Measurements from ENCODE around the gene TBC1D14.
A peak's percentile ranks its signal among the peaks of the same experiment; 100 is the strongest.

The TBC1D14 gene

DNA sequence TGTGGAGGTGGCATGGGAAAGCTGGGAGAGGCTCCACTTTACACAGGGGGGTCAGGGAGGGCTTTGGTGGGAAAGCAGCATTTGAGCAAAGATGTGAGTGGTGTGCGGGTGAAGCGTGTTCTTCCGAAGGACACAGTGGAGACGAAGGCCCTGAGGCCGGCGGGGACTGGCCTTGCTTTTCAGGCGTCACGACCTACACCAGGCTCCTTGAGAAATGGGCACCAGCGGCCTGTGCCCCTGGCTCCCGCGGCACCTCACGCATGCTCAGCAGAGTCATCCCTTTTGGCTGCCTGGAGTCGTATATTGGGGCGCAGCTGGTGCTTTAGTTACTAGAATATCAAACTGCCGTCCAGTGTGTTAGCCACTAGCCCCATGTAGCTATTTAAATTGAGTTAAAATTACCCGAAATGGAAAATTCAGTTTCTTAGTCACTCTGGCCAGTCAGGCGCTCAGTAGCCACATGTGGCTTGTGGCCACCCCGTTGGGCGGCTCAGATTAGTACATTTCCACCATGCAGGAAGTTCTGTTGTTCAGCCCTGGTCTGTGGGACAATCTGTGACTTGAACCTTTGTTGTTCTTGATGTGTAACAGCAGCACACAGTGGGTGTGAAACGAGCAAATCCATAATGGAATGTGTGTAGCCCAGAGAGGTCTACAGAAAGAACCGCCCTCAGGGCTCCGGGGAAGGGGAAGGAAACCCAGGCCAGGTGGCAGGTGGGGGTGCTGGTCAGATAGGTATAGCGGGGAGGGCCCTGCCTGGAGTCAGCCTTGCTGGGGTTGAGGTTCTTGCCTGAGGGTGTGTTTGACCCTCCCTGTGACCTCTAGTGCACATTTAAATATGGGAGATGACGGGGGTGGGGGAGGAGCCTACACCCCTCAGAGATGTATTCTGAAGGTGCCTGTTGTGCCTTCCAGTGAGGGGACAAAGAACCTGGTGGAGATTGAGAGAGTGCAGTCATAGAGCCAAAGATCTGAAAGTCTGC lies 30.4 kb downstream of the TBC1D14 start:
- no peak for DNase-seq
- in situ Hi-C loops (cut with HindIII; ENCODE audit: low pct_ligation_motif_present, low pct_unique_long_range_greater_than_20kb, low sequenced_read_pairs), result no loop called here

DNA sequence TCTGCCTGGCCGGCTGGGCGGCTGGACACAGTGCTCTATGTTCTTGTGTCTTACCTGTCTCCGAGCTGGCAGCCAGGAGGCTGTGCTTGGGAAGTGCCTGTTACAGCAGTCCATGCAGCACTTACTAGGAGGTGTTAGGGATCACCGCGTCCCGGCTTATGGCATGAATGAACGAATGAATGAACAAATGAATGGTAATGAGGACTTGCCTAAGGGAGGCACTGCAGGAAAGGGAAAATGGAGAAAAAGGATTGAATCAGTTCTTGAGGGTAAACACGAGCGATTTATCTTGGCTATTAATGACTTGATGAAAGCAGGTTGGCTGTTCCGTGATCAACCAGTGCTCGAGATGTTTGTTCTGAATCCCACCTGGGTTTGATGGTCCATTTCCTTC lies 31.1 kb downstream of the TBC1D14 start:
- in situ Hi-C loops (cut with HindIII; ENCODE audit: low pct_ligation_motif_present, low pct_unique_long_range_greater_than_20kb, low sequenced_read_pairs), result no loop called here
- no peak for DNase-seq

DNA sequence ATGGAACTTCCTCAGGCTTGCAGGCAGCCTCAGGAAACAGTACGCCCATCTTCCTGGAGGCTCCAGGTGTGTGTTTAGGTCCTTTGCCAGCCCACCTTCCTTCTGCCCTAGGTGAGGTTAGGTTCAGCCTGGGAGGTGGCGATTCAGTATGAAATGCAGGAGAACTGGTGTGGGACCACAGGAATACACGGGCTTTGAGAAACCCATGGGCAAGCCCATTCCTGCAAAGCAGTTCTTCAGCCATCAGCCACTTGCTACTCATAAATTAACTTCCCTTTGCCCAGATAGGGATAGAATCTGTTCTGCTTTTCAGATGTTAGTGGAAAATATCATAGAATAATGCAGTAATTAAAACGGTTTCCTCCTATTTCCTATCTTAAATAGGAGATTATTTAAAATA lies 32.2 kb downstream of the TBC1D14 start:
- in situ Hi-C loops (cut with HindIII; ENCODE audit: low pct_ligation_motif_present, low pct_unique_long_range_greater_than_20kb, low sequenced_read_pairs), result no loop called here
- no peak for DNase-seq

DNA sequence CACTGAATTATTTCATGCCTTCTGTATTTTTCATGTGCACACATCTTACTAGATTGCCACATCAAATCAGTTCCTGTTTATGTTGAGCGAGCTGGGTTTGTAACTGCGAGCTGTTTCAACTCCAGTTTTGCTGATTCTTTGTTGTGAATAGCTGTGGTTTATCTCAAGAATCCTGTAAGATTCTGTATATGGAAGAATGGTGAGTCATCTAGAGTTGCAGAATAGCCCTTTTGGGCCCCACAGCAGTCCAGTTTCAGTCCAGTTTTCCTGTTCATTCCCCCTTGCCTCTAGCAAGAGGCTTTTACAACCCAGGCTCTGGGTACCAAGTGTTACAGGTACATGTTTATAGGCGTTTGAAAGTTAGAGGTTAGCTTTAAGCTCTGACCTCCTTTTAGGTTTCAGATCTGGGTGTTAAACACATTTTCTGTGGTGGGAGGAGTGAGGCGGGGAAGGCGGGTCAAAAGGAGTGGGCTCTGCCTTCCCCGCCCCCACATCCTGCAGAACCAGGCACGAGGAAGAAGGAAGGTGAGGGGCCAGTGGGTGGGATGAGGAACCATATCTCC lies 32.7 kb downstream of the TBC1D14 start:
- DNase-seq, result peak; percentile 91
- in situ Hi-C loops (cut with HindIII; ENCODE audit: low pct_ligation_motif_present, low pct_unique_long_range_greater_than_20kb, low sequenced_read_pairs), result no loop called here

DNA sequence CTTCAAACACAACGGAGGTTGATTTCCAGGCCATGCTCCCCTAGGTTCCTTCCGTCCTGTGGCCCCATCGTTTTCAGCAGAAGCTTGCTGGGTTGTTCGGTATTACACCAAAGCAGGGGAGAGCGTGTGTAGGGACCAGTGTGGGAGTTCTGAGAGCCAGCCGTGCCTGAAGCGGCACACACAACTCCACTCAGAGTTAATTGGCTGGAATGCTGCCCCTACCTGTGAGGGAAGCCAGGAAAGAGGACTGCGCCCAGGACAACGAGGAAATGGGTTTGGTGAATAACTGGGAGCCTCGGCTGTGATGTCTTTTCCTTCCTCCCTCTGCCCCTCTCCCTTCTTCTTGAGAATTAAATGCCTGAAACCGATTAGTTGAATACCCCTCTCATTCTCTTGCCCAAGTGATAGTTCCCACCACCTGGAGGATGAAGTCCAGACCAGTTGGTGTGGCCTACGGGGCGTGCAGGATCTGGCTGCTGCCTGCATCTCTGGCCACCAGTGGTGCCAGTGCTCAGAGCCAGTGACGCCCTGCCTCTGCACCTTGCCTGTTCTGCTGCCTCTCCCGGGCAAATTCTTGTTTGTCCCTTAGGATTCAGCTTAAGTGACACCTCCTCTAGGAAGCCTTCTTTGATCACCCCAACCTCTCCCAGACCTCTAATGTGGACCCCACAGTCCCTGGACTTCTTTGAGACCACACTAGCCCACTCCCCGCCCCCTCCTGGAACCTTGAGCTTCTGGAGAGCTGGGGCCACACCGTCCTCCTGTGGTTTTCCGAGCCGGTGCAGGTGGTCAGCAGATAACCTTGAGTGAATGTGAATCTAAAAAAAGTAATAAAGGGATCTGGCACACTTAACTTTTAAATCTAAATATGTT lies 33.6 kb downstream of the TBC1D14 start:
- in situ Hi-C loops (cut with HindIII; ENCODE audit: low pct_ligation_motif_present, low pct_unique_long_range_greater_than_20kb, low sequenced_read_pairs), result no loop called here
- no peak for DNase-seq

DNA sequence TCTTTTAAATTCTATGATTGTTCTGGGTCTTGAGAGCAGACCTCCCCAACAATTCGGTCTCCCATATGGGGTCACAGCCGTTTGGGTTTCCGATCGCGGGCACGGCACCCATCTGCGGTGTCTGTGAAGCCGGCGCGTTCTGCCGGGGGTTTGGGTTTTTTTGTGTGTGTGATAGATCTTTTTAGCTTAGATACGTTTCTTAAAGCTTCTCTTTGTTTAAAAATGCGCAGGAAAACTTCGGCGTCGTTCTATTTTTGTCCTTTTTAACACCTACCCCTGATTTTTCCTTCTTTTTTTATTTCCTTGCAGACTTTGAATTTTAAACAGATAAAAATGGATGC lies 34.2 kb downstream of the TBC1D14 start:
- DNase-seq, result no peak
- in situ Hi-C loops (cut with HindIII; ENCODE audit: low pct_ligation_motif_present, low pct_unique_long_range_greater_than_20kb, low sequenced_read_pairs), result no loop called here

DNA sequence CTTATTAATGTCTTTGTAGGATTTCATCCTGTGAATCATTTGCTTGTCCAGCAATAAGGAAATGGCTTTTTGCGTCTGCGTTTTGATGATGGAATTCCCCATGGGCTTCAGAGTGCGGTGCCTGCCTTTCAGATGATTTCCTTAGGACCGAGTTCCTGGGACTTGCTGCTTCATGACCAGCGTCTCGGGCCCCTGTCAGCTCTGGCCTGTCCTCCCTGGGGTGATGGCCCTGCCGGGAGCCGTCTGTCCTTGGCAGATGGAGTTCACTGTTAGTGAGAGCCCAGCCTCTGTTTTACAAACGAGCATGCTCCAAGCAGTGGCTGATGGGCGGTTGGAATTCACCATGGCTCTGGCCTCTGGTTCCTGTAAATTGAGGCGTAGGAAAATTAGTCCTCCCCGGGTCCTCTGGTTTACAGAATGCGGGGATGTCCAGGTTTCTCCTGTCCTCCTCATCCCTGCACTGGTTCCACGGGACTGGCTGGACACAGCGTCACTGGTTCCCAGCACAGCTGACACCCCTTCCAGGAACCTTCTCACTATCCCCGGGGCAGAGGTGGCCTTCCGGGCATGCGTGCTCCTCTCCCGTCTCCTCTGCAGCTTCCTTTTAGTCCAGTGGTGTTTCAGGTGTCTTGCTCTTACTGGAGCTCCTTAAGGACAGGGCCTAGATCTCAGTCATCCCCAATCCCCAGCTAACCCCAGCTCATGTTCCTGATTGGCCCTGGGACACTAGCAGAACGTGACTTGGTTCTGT lies 34.9 kb downstream of the TBC1D14 start:
- DNase-seq, result peak; percentile 34
- in situ Hi-C loops (cut with HindIII; ENCODE audit: low pct_ligation_motif_present, low pct_unique_long_range_greater_than_20kb, low sequenced_read_pairs), result no loop called here

DNA sequence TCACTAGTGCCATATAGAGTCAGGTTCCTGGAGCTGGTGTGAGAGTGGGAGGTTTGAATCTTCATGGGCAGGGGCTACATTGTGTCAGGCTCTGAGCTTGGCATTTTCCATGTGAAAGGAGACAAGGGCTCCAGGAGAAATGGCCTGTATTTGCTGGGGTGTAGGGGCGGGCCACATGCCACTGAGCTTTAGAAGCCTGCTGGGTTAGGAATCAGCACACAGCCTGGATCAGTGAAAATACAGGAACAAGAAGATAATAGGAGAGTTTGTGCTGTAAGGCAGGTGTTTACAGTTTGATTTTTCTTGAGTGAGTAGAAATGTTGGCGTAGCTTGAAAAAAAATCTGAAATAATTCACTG lies 35.4 kb downstream of the TBC1D14 start:
- in situ Hi-C loops (cut with HindIII; ENCODE audit: low pct_ligation_motif_present, low pct_unique_long_range_greater_than_20kb, low sequenced_read_pairs), result no loop called here
- no peak for DNase-seq

DNA sequence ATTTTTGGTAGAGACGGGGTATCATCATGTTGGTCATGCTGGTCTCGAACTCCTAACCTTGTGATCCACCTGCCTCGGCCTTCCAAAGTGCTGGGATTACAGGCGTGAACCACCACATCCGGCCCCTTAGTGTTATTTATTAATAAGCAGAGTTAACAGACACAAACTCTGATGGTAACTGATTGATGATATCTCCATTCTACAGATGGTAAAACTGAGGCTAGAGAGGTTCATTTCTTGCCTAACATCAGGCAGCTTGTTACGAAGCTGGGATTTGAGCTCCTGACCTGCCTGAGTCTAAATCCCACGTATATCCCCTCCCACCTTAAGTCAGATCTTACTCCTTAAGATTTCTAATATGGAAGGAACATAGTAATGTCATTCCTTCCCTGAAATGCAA lies 36.9 kb downstream of the TBC1D14 start:
- in situ Hi-C loops (cut with HindIII; ENCODE audit: low pct_ligation_motif_present, low pct_unique_long_range_greater_than_20kb, low sequenced_read_pairs), result no loop called here

DNA sequence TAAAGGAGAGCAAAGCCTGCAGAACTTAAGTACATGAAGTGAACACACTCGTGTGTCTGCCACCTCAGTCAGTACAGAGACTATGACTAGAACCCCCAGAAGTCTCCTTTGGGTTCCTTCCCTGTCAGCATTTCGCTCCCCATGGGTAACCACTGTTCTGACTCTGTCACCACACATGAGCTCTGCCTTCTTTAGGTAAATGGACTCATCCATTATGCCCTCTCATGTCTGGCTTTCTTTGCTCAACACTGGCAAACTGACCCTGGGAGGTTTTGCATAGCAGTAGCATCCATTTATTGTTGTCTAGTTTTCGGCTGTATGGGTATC lies 38.5 kb downstream of the TBC1D14 start:
- DNase-seq, result no peak
- in situ Hi-C loops (cut with HindIII; ENCODE audit: low pct_ligation_motif_present, low pct_unique_long_range_greater_than_20kb, low sequenced_read_pairs), result no loop called here

More for the DNA sequence above, 36.9 kb downstream of the TBC1D14 start:
- DNase-seq, result no peak

DNA sequence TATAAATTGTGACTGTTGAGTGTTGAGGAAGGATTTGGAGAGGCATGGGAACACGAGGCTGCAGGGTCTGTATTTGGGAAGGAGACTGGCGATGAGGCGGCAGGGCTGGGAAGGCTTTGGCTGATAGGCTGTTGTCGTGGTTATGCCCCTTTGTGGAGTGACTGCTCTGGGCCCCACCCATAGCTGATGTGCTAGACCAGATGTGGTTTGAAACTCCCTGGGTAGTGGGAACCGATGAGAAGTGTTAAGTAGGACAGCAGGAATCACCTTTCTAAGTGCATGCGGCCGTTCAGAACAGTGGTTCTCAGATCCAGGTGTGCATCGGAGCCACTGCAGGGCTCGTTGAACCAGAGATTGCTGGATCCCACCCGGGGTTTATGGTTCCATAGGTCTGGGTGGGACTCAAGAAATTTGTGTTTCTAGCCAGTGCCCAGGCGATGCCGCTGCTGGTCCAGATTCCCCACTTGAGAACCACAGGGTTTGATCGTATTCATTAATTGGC lies 42.3 kb downstream of the TBC1D14 start:
- no peak for DNase-seq
- in situ Hi-C loops (cut with HindIII; ENCODE audit: low pct_ligation_motif_present, low pct_unique_long_range_greater_than_20kb, low sequenced_read_pairs), result no loop called here

DNA sequence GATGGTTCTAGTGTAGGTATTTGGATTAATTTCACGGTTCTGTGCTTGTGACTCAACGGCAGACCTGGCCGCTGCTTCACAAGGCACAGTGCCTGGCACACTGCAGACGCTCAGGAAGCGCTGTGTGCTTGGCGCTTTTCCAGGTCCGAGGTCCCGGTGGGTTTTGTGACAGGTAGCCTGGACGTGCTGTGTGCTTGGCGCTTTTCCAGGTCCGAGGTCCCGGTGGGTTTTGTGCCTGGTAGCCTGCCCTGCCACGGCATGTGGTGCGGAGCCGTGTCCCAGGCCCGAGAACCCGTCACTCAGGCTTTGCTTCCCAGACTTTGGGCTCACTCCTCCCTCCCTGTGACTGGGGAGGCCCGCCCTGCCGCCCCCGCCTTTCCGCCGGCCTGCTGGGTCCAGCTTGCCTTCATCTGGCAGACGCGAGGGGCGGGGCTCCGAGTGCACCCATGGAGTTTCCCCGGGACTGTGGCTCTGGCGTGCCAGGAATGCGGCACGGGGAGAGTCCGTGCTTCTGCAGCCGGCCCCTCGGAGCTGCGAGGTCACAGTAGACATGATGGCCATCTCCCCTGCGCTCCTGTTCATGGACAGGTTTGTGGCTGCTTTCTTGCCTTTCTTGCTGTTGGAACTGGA lies 44.2 kb downstream of the TBC1D14 start:
- peak; percentile 63 for DNase-seq

DNA sequence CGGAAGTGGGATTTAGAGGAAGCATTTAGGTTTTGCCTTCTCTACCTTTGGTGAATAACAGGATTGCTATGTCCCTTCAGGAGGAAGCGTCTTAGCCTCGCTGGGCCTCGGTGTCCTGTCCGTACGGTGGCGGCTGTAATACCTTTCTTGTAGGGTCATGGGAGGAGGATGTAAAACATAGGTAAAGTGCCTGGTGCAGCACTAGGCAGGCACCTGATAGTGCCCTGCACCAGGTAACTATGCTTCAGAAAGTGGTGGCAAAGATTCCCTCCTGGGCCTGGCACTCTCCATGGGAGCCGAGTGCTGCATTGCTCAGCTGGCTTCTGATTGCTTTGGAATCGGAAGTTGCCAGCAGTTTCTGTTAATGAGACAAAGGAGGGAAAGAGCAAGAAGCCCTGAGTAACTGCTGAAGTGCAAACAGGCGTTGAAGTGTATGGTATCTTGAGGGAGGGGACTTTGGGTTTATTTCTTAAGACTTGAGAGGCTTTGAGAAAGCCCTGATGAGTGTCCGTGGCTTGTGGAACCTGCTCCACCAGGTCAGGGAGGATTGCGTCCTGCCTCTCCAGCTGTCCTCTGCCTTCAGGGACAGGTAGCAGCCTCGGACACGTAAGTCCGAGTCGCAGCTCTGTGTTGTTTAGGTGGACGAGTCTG lies 45.8 kb downstream of the TBC1D14 start:
- in situ Hi-C loops (cut with HindIII; ENCODE audit: low pct_ligation_motif_present, low pct_unique_long_range_greater_than_20kb, low sequenced_read_pairs), result no loop called here
- DNase-seq, result no peak

More for the DNA sequence above, 44.2 kb downstream of the TBC1D14 start:
- in situ Hi-C loops (cut with HindIII; ENCODE audit: low pct_ligation_motif_present, low pct_unique_long_range_greater_than_20kb, low sequenced_read_pairs), result no loop called here

DNA sequence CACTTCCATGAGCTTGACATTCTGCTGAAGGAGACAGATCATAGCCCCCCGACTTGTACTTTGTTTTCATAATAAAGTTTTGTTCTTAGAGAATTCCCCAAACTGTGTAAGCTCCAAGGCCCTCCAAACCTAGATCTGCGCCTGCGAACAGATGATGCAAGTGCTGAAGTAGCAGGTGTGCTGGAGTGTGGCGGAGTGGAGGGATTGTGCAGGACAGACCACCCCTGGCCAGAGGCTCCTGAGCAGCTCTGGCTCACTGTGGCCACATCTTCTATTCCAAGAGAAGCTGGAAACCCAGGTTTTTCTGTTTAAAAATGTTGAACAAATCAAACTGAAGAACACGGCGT lies 46.4 kb downstream of the TBC1D14 start:
- in situ Hi-C loops (cut with HindIII; ENCODE audit: low pct_ligation_motif_present, low pct_unique_long_range_greater_than_20kb, low sequenced_read_pairs), result no loop called here
- no peak for DNase-seq

DNA sequence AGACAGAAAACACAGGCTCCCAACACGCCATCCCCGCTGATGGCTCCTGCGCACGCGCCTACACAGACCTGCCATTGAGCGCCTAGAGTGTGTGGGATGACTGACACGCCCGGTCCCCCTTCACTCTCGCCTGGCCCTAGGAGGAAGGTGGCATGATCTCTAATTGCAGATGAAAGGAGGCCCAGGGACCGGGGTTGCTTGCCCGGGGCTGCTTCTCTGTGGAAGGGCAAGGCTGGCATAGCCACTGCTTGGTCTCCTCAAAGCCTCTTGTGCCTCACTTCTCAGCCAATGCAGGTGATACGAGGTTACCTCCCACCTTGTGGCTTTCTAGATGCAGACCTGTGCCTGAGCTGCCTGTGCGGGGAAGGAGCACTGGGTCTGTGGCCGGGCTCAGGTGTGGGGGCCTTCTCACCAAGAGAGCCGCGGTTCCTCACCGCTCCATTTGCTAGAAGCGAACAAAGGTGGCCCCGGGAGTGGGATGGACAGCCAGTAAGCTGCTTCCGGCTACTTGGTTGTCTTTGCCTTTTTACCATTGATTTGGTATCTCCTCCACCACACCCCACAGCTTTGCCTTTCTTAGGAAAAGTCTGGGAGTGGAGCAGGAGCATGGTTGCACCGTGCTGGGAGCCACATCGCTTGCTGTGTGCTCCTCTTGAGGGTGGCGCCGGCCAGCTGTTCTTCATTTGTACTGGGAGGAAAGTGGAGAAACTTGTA lies 47.0 kb downstream of the TBC1D14 start:
- DNase-seq, result no peak
- in situ Hi-C loops (cut with HindIII; ENCODE audit: low pct_ligation_motif_present, low pct_unique_long_range_greater_than_20kb, low sequenced_read_pairs), result no loop called here

DNA sequence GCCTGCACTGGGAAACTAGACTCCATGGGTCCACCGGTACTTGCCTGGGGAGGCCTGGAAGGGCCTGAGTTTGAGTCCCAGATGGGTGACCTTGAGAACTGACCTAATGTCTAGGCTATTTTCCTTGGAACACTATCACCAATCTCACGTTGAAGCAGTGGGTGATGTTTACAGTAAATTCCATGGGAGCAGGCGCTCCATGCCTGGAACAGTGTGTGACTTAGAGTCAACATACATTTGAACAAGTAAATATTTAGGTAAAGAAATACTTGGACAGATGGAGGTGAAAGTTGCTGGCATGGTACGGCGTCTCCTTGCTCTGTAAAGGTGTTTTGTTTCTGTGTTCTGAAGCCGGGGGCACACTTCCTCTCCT lies 47.5 kb downstream of the TBC1D14 start:
- in situ Hi-C loops (cut with HindIII; ENCODE audit: low pct_ligation_motif_present, low pct_unique_long_range_greater_than_20kb, low sequenced_read_pairs), result no loop called here
- DNase-seq, result no peak

DNA sequence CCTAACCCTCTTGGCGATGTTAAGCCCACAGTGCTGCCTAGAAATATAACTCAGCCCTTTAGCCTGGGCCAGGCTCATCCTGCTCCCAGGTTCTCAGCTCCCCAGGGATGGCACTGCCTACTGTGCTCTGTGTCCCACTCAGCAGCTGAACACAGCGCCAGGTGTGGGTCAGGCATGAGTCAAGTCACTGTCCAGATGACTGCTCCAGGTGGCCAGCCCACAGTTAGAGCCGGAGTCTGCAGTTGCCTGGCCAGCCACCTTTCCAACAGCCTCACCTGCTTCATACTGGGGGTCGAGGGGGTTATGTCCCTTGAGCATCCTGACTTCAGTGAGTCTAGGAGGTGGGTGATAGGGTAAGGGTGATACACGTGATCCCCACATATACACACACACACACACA lies 48.4 kb downstream of the TBC1D14 start:
- in situ Hi-C loops (cut with HindIII; ENCODE audit: low pct_ligation_motif_present, low pct_unique_long_range_greater_than_20kb, low sequenced_read_pairs), result no loop called here
- no peak for DNase-seq
